Brain microvascular endothelial cell (primary cell): ENCODE results near the gene TOM1L2.
"Not testable (repeated sequence)": the region's sequence is repeated elsewhere in the genome, so short reads cannot be mapped to it uniquely, and the experiment has no call there.

Source experiments
- DNase-seq: peaks from one replicate; pipeline ENCODE4 v3.0.0-alpha.2; 2020
- H3K27ac ChIP-seq: fragments of 250-450 bp; sonication (Bioruptor Pico); 2 replicates; pipeline ENCODE4 v1.5.1; 2020; ENCODE audit warnings: mild to moderate bottlenecking, moderate library complexity
- H3K27me3 ChIP-seq: fragments of 250-450 bp; sonication (Bioruptor Pico); replicated peaks from 2 replicates; pipeline ENCODE4 v1.5.1; 2020; ENCODE audit warnings: mild to moderate bottlenecking
- H3K36me3 ChIP-seq: fragments of 250-450 bp; sonication (Bioruptor Pico); replicated peaks from 2 replicates; pipeline ENCODE4 v1.5.1; 2020; ENCODE audit warnings: mild to moderate bottlenecking
- H3K4me3 ChIP-seq: 2 replicates; pipeline ENCODE4 v1.5.1; 2011; ENCODE audit warnings: low read depth, mild to moderate bottlenecking, control low read depth, low read length, moderate library complexity
- CTCF ChIP-seq: IDR thresholded peaks from 2 replicates; pipeline ENCODE4 v1.5.1; 2011; ENCODE audit warnings: low read depth, mild to moderate bottlenecking, moderate library complexity, low read length, control low read depth, inconsistent platforms; ENCODE audit errors: missing control alignments
- in situ Hi-C: cut with HindIII; loops from 2 replicates; pipeline ENCODE4 v1.10.0; 2017; ENCODE audit warnings: low sequenced_read_pairs, low pct_ligation_motif_present

Gene TOM1L2

GRCh38 chr17:17944743-17945142, 27.5 kb downstream of the TOM1L2 start:
- no peaks in the 10 kb centered on the region for H3K36me3 ChIP-seq
- no peak for DNase-seq
- no peak overlapping the region for H3K27ac ChIP-seq
- no peak for TF ChIP-seq CTCF
- no peaks in the 10 kb centered on the region for H3K27me3 ChIP-seq
- in situ Hi-C loops: no loop called here
- H3K4me3 ChIP-seq: no peak overlapping the region

- DNase-seq: no peak
- Histone ChIP-seq H3K36me3 (no peaks in the 10 kb centered on the region), H3K27me3 (no peaks in the 10 kb centered on the region), H3K27ac (no peak overlapping the region), H3K4me3 (no peak overlapping the region)
- no peak for TF ChIP-seq CTCF
- in situ Hi-C loops: no loop called here
Measured at GRCh38 chr17:17944242-17944641, 28.0 kb downstream of the TOM1L2 start.

GRCh38 chr17:17943281-17943984, 28.8 kb downstream of the TOM1L2 start:
- no peak for TF ChIP-seq CTCF
- Histone ChIP-seq H3K4me3 (no peak overlapping the region), H3K36me3 (no peaks in the 10 kb centered on the region), H3K27ac (peak overlapping the region; percentile 28), H3K27me3 (no peaks in the 10 kb centered on the region)
- DNase-seq: no peak
- in situ Hi-C loops: no loop called here

DNA sequence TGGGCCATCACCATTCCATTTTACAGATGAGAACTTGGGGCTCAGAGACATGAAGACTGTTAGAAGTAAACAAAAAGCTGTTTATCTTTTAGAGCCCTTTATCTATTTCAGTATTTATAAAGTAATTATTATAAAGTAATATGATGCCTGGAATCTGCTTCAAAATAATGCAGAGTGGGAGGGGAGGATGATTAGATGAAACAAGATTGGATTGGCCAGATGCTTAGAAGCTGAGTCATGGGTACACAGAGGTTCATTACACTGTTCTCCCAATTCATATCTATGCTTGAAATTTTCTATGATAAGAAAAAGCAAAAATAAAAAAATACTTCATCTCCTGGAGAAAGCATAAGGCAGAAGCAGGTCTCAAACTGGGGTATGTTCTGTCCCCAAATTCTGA, 29.4 kb downstream of the TOM1L2 start:
- peak; percentile 52 for DNase-seq
- Histone ChIP-seq H3K4me3 (no peak overlapping the region), H3K27me3 (no peaks in the 10 kb centered on the region), H3K36me3 (no peaks in the 10 kb centered on the region), H3K27ac (peak overlapping the region; percentile 28)
- in situ Hi-C loops: no loop called here
- TF ChIP-seq CTCF: no peak

DNA sequence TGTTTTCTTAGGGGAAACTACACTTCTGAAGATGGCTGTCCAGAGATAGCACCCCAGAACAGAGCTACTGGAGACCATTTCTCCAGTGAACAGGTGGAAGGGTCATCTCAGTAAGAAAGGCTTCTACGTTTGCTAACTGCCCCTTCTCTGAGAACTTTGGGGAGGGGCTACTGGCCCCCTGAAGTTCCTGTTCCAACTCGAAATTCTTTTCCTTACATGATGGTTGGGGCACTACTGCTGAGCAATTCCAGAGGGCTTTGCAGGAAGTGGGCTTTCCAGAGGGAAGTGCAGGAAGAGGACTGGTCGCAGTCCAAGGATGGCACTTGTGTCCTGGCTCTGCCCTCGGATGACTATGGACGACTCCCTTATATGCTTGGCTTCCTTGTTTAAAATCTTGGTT, 31.2 kb downstream of the TOM1L2 start:
- H3K36me3 ChIP-seq: no peaks in the 10 kb centered on the region
- DNase-seq: no peak
- no peak for TF ChIP-seq CTCF
- in situ Hi-C loops: no loop called here
- no peak overlapping the region for H3K27ac ChIP-seq
- H3K27me3 ChIP-seq: no peaks in the 10 kb centered on the region
- H3K4me3 ChIP-seq: no peak overlapping the region

DNA sequence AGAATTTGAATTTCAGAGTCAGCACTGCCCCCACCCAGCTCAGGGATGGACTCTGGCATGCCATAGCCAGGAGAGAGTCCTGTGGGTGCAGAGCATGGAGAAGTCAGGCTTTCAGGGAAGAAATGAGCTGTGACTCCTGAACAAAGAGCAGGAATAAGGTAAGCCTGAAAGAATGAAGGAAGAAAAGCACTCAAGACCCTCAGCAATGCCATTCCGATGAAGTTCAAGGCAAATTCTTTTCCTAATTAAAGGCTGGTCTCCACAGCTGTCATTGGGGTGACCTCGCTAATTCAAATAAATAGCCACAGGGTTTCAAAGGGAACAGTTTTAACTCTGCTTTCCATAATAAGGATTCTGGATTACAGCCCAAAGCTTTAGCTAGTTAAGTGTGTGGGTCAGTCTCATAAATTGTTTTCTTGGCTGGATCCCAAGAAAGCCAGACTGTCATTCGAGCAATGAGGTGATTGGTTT, 31.7 kb downstream of the TOM1L2 start:
- no peak overlapping the region for H3K27ac ChIP-seq
- no peaks in the 10 kb centered on the region for H3K36me3 ChIP-seq
- no peak for DNase-seq
- no peak overlapping the region for H3K4me3 ChIP-seq
- no peaks in the 10 kb centered on the region for H3K27me3 ChIP-seq
- no peak for TF ChIP-seq CTCF
- in situ Hi-C loops: no loop called here

DNA sequence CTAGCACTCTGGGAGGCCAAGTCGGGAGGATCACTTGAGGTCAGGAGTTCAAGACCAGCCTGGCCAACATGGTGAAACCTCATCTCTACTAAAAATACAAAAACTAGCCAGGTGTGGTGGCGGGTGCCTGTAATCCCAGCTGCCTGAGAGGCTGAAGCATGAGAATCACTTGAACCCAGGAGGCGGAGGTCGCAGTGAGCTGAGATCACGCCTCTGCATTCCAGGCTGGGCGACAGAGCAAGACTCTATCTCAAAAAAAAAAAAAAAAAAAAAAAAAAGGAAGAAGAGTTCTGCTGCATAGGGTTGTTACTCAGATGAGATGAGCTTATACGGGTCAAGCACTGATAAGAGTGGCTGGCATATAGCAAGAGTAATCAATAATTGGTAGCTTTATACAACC, 32.3 kb downstream of the TOM1L2 start:
- H3K27me3 ChIP-seq, in situ Hi-C loops, DNase-seq, H3K4me3 ChIP-seq, H3K27ac ChIP-seq, H3K36me3 ChIP-seq: not testable (repeated sequence)
